Inflammatory macrophage treated with lipopolysaccharide for 1 hour (primary cell): ENCODE results near the gene TSPAN5.
"Not testable (repeated sequence)": the region's sequence is repeated elsewhere in the genome, so short reads cannot be mapped to it uniquely, and the experiment has no call there.

Experiments
- DNase-seq, 2 donors: peaks; one replicate each; pipeline ENCODE4 v3.0.0-alpha.2; 2020 to 2022

Gene TSPAN5

DNA sequence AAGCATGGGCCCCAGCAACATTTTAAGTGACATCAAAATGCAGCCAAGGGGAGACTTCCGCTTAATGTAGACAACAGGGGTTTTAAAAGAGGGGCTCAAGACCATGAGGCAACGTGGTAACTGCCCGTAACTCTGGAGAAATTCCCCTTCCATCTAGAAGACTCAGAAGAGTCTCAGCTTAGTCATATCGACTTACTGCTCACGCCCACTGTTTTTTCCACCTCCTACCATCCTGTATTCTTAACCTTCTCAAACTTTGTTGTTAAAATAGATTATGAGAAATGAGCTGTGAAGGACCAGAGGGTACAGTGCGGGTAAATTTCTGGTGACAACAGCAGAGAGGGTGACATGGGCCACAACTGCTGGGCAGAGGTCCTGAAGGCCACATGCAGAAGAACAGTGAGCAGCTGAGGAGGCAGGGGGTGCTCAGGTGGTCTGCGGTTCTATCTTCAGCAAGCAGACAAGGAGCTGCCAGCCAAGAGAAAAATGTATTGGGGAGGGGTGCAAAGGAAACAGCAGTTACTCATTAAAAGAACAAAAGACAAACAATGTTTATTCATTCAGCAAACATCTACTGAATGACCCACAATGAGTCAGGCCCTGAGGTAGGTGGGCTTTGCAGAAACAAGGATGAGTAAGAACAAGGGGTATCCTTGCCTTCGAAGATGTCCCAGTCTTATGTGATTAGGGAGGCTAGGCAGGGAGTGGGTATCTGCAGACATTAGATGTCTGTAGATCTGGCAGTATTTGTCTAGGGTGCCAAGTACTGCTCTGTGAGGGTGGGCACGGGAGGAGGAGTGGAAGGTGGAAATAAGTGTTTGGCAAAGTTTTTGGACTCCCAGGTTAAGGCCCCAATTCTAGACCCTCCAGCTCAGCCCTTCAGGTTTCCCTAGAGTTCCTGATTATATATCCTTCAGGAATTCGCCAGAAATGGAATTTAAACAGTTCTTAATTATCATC is 175.3 kb downstream of the TSPAN5 start:
- no peak for DNase-seq

GRCh38 chr4:98482503-98482846 is 175.9 kb downstream of the TSPAN5 start:
- DNase-seq = no peak

DNA sequence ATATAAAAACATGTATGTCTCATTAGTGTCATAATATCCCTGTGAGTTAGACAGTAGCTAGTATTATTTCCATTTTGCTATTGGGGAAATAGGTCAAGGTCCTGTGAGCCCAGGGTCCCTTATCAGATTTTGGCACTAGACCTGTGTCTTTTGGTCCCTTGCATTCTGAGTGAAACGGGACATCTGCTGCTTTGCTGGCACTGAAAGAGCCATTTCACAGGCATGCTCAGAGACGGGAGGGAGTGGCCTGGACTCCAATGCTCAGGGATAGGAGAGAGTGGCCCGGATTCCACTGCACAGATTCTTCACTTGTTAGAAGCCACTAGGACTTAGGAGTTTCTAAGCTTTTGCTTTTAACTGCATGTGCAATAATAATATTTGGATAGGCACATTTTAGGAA is 177.2 kb downstream of the TSPAN5 start:
- no peak for DNase-seq

DNA sequence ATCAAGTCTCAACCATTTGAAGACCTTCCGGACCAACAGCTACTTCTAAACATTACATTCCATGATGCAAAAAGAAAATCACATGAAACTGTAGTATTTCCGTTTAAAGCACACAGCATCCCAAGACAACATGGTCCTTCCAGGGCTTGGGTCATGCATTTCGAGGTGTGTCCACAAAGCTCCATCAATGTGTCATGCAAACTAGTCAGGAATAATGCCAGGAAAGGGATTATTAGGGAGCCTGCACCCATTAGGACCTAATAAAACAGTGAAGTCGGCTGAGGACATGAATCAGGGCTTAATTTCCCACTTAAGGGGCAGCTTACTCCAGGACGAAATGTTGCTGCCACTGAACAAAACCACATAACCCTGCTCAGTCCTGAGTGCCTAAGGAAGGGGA is 177.9 kb downstream of the TSPAN5 start:
- no peak for DNase-seq

GRCh38 chr4:98479590-98479989 is 178.8 kb downstream of the TSPAN5 start:
- DNase-seq = not testable (repeated sequence)

- DNase-seq = no peak
Measured at GRCh38 chr4:98476891-98477290, 181.5 kb downstream of the TSPAN5 start.

GRCh38 chr4:98474408-98474844 is 184.0 kb downstream of the TSPAN5 start:
- peak in 1 of 2 donors; percentile 24 for DNase-seq

- peak in 1 of 2 donors; percentile 20 for DNase-seq
Measured at GRCh38 chr4:98473046-98473445, 185.4 kb downstream of the TSPAN5 start.

- DNase-seq = no peak
Measured at GRCh38 chr4:98470831-98471230, 187.6 kb downstream of the TSPAN5 start.

GRCh38 chr4:98470366-98470765 is 188.0 kb downstream of the TSPAN5 start:
- DNase-seq = no peak

DNA sequence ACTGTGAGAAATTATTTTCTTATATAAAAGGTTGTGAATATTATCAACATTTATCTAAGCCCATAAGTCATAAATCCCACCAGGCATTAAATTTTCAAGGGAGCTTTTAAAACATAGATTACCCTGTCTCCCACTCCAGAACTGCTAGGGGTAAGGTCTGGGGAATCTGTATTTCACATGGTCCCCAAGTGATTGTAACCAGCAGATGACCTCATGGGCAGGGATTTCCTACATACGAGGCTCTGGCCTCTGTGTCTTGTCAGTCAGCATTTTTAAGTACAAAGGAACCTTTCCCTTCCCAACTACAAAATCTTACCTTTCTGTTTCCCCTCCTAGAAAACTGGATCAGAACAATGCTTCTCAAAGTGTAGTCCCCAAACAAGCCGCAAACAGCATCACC is 188.6 kb downstream of the TSPAN5 start:
- DNase-seq = no peak

GRCh38 chr4:98468709-98469108 is 189.7 kb downstream of the TSPAN5 start:
- peak in 1 of 2 donors; percentile 32 for DNase-seq

DNA sequence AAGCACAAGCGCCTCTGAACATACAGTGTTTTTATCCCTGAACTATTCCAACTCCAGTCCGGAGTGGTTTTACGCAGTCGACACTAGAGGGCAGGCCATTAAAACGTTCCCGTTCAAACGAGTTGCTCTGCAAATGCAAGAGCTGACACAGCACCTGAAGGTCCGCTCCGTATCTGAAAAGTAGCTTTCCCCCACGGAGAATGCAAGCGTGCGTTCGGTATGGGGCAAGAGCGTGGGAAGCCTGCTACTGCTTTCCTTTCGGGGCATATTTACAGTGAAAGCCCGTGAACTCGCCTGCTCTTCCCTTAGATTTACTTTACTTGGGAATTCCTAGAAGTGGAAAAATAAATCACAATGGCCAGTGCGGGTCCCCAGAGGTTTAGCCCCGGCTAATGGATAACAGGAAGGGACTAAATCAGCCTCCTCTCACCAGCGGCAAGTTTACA is 190.8 kb downstream of the TSPAN5 start:
- DNase-seq = peak; percentile 69 to 75

GRCh38 chr4:98466868-98467599 is 191.4 kb downstream of the TSPAN5 start:
- no peak for DNase-seq

DNA sequence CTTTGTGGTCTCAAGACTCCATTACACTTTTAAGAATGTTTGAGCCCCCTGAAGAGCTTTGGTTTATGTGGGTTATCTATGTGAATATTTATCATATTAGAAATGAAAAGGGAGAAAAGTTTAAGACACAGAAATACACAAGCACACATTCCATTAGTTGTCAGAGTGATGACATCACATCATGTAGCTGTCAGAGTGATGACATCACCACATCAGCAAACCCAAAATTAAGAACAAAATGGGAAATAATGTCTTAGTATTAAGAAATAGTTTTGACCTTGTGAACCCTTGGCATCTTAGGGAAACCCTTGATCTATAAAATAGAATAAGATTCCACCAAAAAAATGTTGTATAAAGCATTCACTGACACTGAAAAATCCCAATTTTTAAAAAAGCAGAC is 195.9 kb downstream of the TSPAN5 start:
- DNase-seq = no peak

DNA sequence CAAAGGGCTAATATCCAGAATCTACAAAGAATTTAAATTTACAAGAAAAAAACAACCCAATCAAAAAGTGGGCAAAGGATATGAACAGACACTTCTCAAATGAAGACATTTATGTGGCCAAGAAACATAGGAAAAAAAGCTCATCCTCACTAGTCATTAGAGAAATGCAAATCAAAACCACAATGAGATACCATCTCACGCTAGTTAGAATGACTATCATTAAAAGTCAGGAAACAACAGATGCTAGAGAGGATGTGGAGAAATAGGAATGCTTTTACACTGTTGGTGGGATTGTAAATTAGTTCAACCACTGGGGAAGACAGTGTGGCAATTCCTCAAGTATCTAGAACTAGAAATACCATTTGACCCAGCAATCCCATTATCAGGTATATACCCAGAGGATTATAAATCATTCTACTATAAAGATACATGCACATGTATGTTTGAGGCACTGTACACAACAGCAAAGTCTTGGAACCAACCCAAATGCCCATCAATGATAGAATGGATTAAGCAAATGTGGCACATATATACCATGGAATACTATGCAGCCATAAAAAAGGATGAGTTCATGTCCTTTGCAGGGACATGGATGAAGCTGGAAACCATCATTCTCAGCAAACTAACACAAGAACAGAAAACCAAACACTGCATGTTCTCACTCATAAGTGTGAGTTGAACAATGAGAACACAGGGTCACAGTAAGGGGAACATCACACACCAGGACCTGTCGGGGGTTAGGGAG is 197.1 kb downstream of the TSPAN5 start:
- not testable (repeated sequence) for DNase-seq

DNA sequence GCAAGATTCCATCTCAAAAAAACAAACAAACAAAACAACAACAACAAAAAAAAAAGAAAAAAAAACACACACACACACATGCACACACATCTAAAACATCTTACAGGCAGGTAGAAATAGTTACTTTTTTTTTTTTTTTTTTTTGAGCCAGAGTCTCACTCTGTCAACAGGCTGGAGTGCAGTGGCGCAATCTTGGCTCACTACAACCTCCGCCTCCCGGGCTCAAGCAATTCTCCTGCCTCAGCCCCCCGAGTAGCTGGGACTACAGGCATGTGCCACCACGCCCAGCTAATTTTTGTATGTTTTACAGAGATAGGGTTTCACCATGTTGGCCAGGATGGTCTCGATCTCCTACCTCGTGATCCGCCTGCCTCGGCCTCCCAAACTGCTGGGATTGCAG is 201.0 kb downstream of the TSPAN5 start:
- DNase-seq = not testable (repeated sequence)

GRCh38 chr4:98452091-98452490 is 206.3 kb downstream of the TSPAN5 start:
- DNase-seq = no peak

DNA sequence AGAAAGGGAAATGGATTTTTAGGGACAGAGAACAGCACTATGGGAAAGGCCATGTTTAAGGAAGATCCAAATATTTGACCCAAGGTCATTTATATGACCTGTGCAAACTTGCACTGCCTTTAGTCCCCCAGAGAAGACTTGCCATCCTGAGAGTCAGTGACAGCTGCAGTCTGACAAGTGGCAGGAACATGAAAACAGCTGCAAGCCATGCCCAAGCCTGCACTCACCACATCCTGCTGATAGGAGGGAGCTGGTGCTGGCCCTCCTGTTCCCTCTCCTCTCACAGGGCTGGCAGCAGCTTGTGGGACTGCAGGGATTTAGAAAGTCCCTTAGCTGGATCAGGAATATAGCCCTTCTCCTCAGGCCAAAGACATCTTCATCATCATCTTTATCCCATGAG is 209.5 kb downstream of the TSPAN5 start:
- no peak for DNase-seq

DNA sequence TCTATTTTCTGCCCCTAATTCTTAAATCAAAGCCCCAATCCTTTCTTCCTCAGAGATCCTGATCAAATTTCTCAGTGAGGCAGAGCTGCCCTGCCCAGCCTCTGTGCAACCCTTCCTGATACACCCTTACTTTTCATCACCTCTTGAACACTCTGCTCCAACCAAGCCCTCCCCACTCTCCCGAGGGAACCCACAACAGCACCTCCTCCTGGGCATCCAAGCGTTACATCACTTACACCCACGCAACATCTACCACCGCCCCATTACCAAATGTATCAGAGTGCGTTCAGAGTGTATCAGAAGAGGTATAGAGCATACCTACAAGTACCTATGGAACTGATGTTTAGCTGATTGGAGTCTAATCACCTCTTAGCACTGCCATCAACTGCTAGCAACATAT is 210.8 kb downstream of the TSPAN5 start:
- DNase-seq = no peak

DNA sequence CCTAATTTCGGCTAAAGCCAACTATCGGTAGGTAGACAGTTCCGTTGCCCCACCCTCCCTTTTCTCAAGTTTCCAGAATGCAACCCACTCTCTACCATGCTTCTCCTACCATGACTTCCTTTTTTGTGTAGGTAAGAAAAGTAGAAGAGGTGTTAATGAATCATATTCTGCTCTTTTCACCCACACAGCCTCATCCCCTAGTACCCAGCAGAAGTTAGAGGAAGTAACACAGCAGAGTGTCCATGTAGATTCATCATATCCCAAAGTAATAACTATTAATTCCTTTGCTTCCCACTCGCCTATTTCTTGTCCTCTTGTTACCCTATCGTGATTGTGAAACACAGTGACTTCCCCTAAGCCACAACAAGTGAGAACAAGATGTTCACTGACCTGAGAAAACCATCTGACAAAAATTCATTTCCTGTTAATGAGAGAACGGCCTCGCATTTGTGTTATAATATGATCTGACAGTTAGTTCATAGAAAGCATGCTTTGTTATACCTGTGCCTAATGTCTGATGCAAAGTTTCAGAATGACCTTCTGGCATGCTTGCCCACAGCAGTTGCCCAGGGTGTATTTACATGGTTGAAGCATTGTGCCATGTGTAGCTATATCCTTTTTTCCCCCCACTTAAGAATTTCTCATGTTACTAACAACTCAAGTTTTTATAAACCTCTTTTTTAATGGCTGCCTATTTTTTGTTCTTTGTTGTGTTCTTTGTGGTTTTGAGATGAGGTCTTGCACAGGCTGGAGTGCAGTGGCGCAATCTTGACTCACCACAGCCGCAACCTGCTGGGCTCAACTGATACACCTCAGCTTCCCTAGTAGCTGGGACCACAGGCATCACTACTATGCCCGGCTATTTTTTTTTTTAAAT is 211.7 kb downstream of the TSPAN5 start:
- DNase-seq = peak; percentile 34 to 79

DNA sequence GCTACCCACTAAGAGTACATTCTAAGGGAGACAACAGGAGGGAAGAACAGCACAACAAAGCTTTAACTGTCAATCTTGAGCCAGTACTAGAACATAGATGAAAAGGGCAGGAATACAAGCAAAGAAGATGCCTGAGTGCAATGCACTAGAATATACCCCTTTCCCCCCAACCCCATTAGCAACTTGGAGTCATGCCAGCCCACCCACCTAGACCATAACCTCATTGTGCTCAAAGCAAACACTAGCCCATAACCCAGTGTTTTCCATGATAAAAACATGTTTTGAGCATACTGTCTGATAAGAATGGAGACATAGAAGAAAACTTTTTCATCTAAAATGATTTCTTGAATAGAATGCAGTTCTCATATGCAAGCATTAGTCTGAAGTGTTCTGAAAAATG is 214.0 kb downstream of the TSPAN5 start:
- DNase-seq = no peak
